GM19452 (cell line): Measurements from ENCODE around the gene SCUBE2.

Experiments
- ATAC-seq: cut with Tn5 transposase; IDR thresholded peaks from one replicate; pipeline ENCODE4 v1.9.1; 2021; ENCODE audit not compliant: unreplicated experiment

The SCUBE2 gene

GRCh38 chr11:9076046-9076445 lies 15.4 kb downstream of the SCUBE2 start:
- no peak for ATAC-seq

- no peak for ATAC-seq
These were observed 15.8 kb downstream of the SCUBE2 start for GRCh38 chr11:9075556-9075955.

- ATAC-seq = no peak
These were observed 16.9 kb downstream of the SCUBE2 start for GRCh38 chr11:9074338-9075029.

- ATAC-seq = no peak
These were observed 17.8 kb downstream of the SCUBE2 start for GRCh38 chr11:9073466-9074225.

GRCh38 chr11:9072626-9073176 lies 18.7 kb downstream of the SCUBE2 start:
- no peak for ATAC-seq

GRCh38 chr11:9071692-9072091 lies 19.7 kb downstream of the SCUBE2 start:
- no peak for ATAC-seq

GRCh38 chr11:9070749-9071491 lies 20.5 kb downstream of the SCUBE2 start:
- ATAC-seq = no peak

- ATAC-seq = no peak
These were observed 21.4 kb downstream of the SCUBE2 start for GRCh38 chr11:9069862-9070470.

GRCh38 chr11:9069256-9069655 lies 22.1 kb downstream of the SCUBE2 start:
- no peak for ATAC-seq

GRCh38 chr11:9066433-9066925 lies 24.9 kb downstream of the SCUBE2 start:
- no peak for ATAC-seq

- ATAC-seq = no peak
These were observed 25.6 kb downstream of the SCUBE2 start for GRCh38 chr11:9065607-9066432.

GRCh38 chr11:9061807-9062206 lies 29.6 kb downstream of the SCUBE2 start:
- no peak for ATAC-seq

- ATAC-seq = peak; percentile 100
These were observed 30.7 kb downstream of the SCUBE2 start for GRCh38 chr11:9060700-9061111.

GRCh38 chr11:9059406-9059805 lies 32.0 kb downstream of the SCUBE2 start:
- ATAC-seq = no peak

GRCh38 chr11:9057888-9058287 lies 33.5 kb downstream of the SCUBE2 start:
- ATAC-seq = no peak

GRCh38 chr11:9057007-9057406 lies 34.4 kb downstream of the SCUBE2 start:
- ATAC-seq = no peak

- ATAC-seq = no peak
These were observed 34.9 kb downstream of the SCUBE2 start for GRCh38 chr11:9056467-9056866.

- ATAC-seq = no peak
These were observed 37.9 kb downstream of the SCUBE2 start for GRCh38 chr11:9053316-9054035.

- ATAC-seq = no peak
These were observed 39.1 kb downstream of the SCUBE2 start for GRCh38 chr11:9052316-9052715.
